D721Med (cell line): ENCODE measurements around the gene CRNN.
A peak's percentile ranks its signal among the peaks of the same experiment; 100 is the strongest.

Experiments
- DNase-seq: peaks from one replicate; pipeline ENCODE4 v3.0.0; 2011; ENCODE audit warnings: low spot score; ENCODE audit not compliant: insufficient read length
- FAIRE-seq: peaks from 2 replicates; lab custom pipeline; 2011; peaks lifted over from hg19 to GRCh38; lab: Jason Lieb, UNC
- TF ChIP-seq, protein P1 (sequence below): IDR thresholded peaks from 2 replicates; pipeline ENCODE4 v1.5.1; 2012; ENCODE audit warnings: mild to moderate bottlenecking, control low read depth; ENCODE audit not compliant: insufficient read depth; ENCODE audit errors: missing control alignments

Gene CRNN

DNA sequence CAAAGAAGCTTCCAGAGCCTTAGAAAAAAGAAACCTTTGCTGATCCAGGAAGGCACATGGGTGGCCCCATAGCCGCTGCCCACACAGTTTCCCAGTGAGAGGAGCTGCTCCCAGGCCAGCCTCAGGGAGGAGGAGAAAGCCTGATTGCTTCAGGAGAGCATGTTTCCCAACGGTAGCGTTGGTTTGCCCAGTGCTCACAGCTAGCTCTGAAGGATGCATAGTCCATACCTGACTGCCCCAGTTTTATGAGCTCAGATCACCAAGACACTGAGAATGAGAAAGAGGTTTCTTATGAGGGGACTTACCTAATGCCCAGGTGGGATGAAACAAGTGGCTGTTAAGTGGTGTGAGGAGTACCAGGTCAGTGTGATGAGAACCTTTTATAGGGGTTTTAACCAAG, at the start of gene CRNN:
TSS of gene CRNN (minus strand) at position 355 of the 400 bp plus-strand sequence. CDS start 2,030 bp downstream, outside the sequence.
- DNase-seq (no peak), FAIRE-seq (no peak)
- TF ChIP-seq, protein P1, sequence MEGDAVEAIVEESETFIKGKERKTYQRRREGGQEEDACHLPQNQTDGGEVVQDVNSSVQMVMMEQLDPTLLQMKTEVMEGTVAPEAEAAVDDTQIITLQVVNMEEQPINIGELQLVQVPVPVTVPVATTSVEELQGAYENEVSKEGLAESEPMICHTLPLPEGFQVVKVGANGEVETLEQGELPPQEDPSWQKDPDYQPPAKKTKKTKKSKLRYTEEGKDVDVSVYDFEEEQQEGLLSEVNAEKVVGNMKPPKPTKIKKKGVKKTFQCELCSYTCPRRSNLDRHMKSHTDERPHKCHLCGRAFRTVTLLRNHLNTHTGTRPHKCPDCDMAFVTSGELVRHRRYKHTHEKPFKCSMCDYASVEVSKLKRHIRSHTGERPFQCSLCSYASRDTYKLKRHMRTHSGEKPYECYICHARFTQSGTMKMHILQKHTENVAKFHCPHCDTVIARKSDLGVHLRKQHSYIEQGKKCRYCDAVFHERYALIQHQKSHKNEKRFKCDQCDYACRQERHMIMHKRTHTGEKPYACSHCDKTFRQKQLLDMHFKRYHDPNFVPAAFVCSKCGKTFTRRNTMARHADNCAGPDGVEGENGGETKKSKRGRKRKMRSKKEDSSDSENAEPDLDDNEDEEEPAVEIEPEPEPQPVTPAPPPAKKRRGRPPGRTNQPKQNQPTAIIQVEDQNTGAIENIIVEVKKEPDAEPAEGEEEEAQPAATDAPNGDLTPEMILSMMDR, result no peak

DNA sequence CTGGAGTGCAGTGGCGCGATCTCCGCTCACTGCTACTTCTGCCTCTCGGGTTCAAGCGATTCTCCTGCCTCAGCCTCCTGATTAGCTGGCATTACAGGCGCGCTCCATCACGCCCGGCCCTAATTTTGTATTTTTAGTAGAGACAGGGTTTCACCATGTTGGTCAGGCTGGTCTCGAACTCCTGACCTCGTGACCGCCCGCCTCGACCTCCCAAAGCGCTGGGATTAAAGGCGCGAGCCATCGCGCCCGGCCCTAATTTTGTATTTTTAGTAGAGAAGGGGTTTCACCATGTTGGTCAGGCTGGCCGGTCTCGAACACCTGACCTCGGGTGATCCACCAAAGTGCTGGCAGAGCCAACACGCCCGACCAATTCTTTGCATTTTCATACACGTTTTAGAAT, 48.6 kb upstream of the CRNN start:
- TF ChIP-seq, protein P1, result no peak
- DNase-seq (no peak), FAIRE-seq (no peak)

DNA sequence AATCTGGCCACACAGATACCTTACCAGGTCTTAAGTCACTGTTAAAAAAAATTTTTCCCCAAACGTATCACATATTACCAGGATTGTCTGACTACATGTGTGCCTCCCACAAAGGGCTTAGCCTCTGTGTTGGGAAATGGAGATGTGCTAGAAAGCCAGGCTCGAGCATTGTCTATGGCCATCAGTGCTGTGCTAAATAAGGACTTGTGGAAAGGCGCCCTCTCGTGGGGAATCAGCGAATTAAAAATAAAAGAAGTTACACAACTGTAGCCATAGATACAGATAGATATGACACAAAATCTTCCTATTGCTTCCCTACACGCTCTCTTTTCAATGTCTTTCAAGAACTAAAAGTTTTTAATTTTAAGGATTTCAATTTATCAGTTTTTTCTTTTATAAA, 47.5 kb upstream of the CRNN start:
- no peak for FAIRE-seq
- DNase-seq, result no peak
- TF ChIP-seq, protein P1, result peak; percentile 62

DNA sequence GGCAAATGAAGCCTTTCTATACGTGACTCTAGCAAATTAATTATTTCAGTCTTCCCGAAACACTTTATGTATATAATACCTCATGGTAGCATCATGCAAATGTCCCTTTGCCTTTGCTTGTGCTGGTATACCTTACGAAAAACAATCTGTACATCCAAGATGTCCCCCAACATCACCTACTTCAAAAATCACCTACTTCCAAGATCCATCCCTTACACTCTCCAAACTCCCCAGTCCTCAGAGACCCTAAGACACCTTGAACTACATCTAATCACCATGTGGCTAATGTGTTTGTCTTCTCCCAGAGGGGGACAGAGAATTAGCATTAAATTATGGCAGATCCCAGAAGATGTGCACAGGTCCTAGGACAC, 46.5 kb upstream of the CRNN start:
- no peak for DNase-seq
- FAIRE-seq, result no peak
- TF ChIP-seq, protein P1, result no peak

DNA sequence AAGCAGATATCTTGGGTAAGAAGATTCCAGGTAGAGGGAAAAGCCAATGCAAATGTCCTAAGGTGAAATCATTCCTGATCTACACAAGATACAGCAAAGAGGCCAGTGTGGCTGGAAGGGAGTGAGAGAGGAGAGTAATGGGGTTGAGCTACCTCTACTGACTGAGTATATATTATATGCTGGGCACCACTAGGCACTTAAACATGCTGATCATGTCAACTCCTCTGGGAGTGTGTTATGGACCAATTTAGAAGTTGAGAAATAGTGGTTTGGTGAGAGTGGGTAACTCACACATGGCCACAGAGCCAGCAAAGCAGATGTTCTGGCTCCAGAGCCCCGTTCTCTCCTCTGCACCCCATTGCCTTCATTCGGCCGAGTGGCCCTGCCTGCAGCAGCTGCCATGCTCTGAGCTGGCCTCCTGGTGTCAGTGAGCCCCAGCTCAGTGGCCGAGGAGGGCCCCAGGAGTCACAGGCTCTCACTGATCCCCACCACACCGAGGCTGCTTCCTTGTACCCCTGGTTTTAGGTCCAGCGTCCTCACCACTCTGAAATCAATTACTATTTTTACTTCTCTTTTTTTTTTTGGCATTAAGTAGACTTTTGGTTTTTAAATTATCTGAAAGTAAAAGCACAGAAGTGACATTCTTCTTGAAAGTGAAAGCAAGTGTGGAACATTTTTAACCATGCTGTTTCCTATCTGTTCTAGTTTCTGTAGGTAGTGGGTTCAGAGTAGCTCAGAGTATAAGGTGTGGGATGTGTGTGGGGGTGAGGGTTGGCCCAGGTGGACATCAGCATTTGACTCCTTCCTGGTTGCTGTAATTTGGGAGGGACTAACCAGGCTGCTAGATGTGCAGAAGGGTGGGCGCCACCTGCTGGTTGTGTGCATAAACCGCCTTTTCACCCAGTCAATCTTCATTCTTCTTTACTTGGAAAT, 45.8 kb upstream of the CRNN start:
- FAIRE-seq, result no peak

DNA sequence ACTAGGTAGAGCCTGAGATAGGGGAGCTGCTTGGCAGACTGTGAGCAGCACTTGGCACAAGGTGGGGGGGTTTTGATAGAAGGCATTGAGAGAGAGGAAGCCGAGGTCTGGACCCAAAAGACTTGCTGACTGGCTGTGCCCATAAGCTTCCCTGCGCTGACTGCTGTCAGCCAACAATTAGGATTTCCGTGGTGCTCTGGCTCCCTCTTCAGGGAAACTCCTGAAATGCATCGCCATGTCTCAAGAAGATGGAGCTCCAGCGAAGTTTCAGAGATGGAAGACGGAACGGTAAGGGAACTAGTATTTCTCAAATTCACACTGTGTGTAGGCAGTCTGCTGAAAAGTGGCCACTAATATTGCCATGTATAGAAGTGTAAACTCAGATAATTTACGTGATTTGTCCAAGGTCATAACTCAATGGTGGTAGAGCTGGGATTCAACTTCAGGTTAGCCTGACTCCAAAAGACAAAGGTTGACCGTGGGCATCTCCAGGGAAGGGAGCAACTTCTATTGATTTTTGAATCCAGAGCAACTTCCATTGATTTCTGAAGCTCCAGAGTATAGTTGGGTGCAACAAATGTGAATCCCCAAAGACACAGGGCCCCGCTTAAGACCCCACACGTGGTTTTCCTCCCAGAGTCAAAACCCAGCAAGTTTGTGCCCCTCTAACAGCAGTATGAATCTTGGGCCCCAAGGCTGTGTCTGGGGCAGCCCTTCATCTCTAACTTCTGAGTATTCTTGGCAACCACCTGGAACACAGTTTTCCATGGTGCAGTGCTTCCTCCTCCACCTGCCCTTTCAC, 44.5 kb upstream of the CRNN start:
- TF ChIP-seq, protein P1, result peak; percentile 99
- FAIRE-seq (no peak), DNase-seq (no peak)

More for the DNA sequence above, 45.8 kb upstream of the CRNN start:
- TF ChIP-seq, protein P1, result peak; percentile 72
- no peak for DNase-seq
